Transverse colon (tissue), 4 donors: ENCODE measurements around the gene HIP1. TPM values are rescaled to one million over a fixed set of nuclear protein-coding genes. Genes with fewer than 3 reads are reported as not detected.

Experiments used
- DNase-seq: peaks from one replicate; pipeline ENCODE4 v3.0.0-alpha.2; 2019
- H3K27ac ChIP-seq, 4 donors: fragments of 200-600 bp; sonication (generic); 2 replicates each; pipeline ENCODE4 v1.5.1; 2016 to 2018; ENCODE audit warnings: inconsistent platforms in 4 of 4
- H3K27me3 ChIP-seq: fragments of 200-600 bp; sonication (generic); 2 replicates; pipeline ENCODE4 v1.5.1; 2017; ENCODE audit warnings: inconsistent platforms
- H3K36me3 ChIP-seq, 4 donors: fragments of 200-600 bp; sonication (generic); 2 replicates each; pipeline ENCODE4 v1.5.1; 2017 to 2019; ENCODE audit warnings: inconsistent platforms in 4 of 4
- H3K4me1 ChIP-seq, 4 donors: fragments of 200-600 bp; sonication (generic); 2 replicates each; pipeline ENCODE4 v1.5.1; 2017 to 2020; ENCODE audit warnings: inconsistent platforms in 4 of 4
- H3K4me3 ChIP-seq, 4 donors: fragments of 200-600 bp; sonication (generic); 1 replicate in 1 of 4; 2 replicates in 3 of 4; pipeline versions ENCODE4 v1.5.1 to v1.6.1; 2017 to 2019; ENCODE audit warnings: inconsistent platforms in 4 of 4
- H3K9me3 ChIP-seq, 2 donors: fragments of 200-600 bp; sonication (generic); 2 replicates each; pipeline ENCODE4 v1.5.1; 2017 to 2019; ENCODE audit warnings: inconsistent platforms in 2 of 2
- CTCF ChIP-seq, 5 experiments: fragments of 200-600 bp in 3 of 5; fragments of 450-650 bp in 2 of 5; sonication (generic) in 3 of 5; IDR thresholded peaks; 1 replicate in 2 of 5; 2 replicates in 3 of 5; pipeline ENCODE4 v1.5.1; 2016 to 2017; ENCODE audit warnings: antibody characterized with exemption in 5 of 5, inconsistent platforms in 3 of 5, mild to moderate bottlenecking in 2 of 5, moderate library complexity in 1 of 5
- EP300 ChIP-seq: sonication (generic); formaldehyde crosslinking; IDR thresholded peaks from one replicate; pipeline ENCODE4 v1.6.1; 2017; ENCODE audit warnings: antibody characterized with exemption, low read depth
- POLR2A ChIP-seq: fragments of 450-650 bp; IDR thresholded peaks from one replicate; pipeline ENCODE4 v1.6.1; 2016; ENCODE audit warnings: antibody characterized with exemption, mild to moderate bottlenecking, moderate library complexity
- POLR2AphosphoS5 ChIP-seq, 3 donors: sonication (generic); formaldehyde crosslinking; IDR thresholded peaks; one replicate each; pipeline ENCODE4 v1.6.1; 2016; ENCODE audit warnings: antibody characterized with exemption in 3 of 3
- WGBS, 2 donors: methylation state at CpG; one replicate each; pipeline ENCODE4 v1.1.5; 2018; ENCODE audit warnings: low coverage in 1 of 2; 5-methylcytosine and 5-hydroxymethylcytosine counted together
- in situ Hi-C, 4 donors: fragments of 200-750 bp; cut with MboI; loops; one replicate each; pipeline versions ENCODE4 v1.15.0 to v1.15.1; 2017; ENCODE audit warnings: low sequenced_read_pairs in 3 of 4, low pct_ligation_motif_present in 1 of 4, low pct_unique_long_range_greater_than_20kb in 1 of 4
- intact Hi-C: fragments of 100-400 bp; cut with DNase I; formaldehyde crosslinking; loops from one replicate; pipeline ENCODE4 v1.15.1; 2023; ENCODE audit warnings: low total_unique reads
- total RNA-seq, 4 donors: library from RNA; depleted of rRNA; stranded (reverse); fragments of >200 nt; gene quantifications; one replicate each; pipeline ENCODE4 v1.1.0, GENCODE V29; 2016

HIP1 gene
- total RNA-seq, 4 donors from 2014 or later, result 3.7 to 20.1 (median 4.7) TPM

GRCh38 chr7:75704928-75705327 is 33.8 kb downstream of the HIP1 start:
- Histone ChIP-seq H3K27me3 (no peaks in the 10 kb centered on the region), H3K27ac (no peak overlapping the region), H3K36me3 (no peaks in the 10 kb centered on the region), H3K4me3 (no peak overlapping the region), H3K9me3 (peaks cover 10 to 12% of the 10 kb centered on the region in 2 donors), H3K4me1 (no peaks in the 10 kb centered on the region)
- in situ Hi-C loops, result loop anchor here in 1 of 4 donors (5.0 kb wide), 1 partner anchor 58 kb away; no protein-coding TSS in a partner anchor
- no peak for DNase-seq
- intact Hi-C loops, result no loop called here
- 85 to 87% methylated on average over 4 of the region's 4 CpGs for WGBS, 2 donors
- TF ChIP-seq CTCF (IDR thresholded peaks at IDR 0.05) (no peak), POLR2A (no peak), POLR2AphosphoS5 (IDR thresholded peaks at IDR 0.05) (no peak), EP300 (no peak)

GRCh38 chr7:75702515-75702914 is 36.2 kb downstream of the HIP1 start:
- WGBS, 2 donors, result 50 to 91% methylated on average over 2 to 4 of the region's 4 CpGs
- H3K27ac ChIP-seq, result no peak overlapping the region
- no peak overlapping the region for H3K4me3 ChIP-seq
- in situ Hi-C loops (loop anchor here in 1 of 4 donors (5.0 kb wide), 1 partner anchor 55 kb away; no protein-coding TSS in a partner anchor), intact Hi-C loops (no loop called here)
- no peaks in the 10 kb centered on the region for H3K27me3 ChIP-seq
- H3K36me3 ChIP-seq, result no peaks in the 10 kb centered on the region
- TF ChIP-seq EP300 (no peak), CTCF (IDR thresholded peaks at IDR 0.05) (no peak), POLR2A (no peak), POLR2AphosphoS5 (IDR thresholded peaks at IDR 0.05) (no peak)
- H3K9me3 ChIP-seq, result no peaks in the 10 kb centered on the region
- no peak for DNase-seq
- no peaks in the 10 kb centered on the region for H3K4me1 ChIP-seq

- intact Hi-C loops, result loop anchor here (2.0 kb wide), 1 partner anchor 13 kb away; no protein-coding TSS in a partner anchor
- in situ Hi-C loops, result loop anchor here in 1 of 4 donors (5.0 kb wide), 1 partner anchor 53 kb away; no protein-coding TSS in a partner anchor
- TF ChIP-seq POLR2A (no peak), POLR2AphosphoS5 (IDR thresholded peaks at IDR 0.05) (no peak), CTCF (IDR thresholded peaks at IDR 0.05) (no peak), EP300 (no peak)
- H3K27ac ChIP-seq, result no peak overlapping the region
- H3K4me3 ChIP-seq, result no peak overlapping the region
- no peaks in the 10 kb centered on the region for H3K27me3 ChIP-seq
- H3K9me3 ChIP-seq, result no peaks in the 10 kb centered on the region
- DNase-seq, result no peak
- H3K4me1 ChIP-seq, result no peaks in the 10 kb centered on the region
- WGBS, 2 donors, result 94 to 95% methylated on average over 4 to 12 of the region's 12 CpGs
- H3K36me3 ChIP-seq, result no peaks in the 10 kb centered on the region
These were observed 38.7 kb downstream of the HIP1 start for GRCh38 chr7:75699993-75700392.

GRCh38 chr7:75698358-75698757 is 40.4 kb downstream of the HIP1 start:
- DNase-seq, result no peak
- intact Hi-C loops (no loop called here), in situ Hi-C loops (no loop called here)
- Histone ChIP-seq H3K36me3 (no peaks in the 10 kb centered on the region), H3K4me3 (no peak overlapping the region), H3K4me1 (no peaks in the 10 kb centered on the region), H3K27ac (no peak overlapping the region), H3K9me3 (no peaks in the 10 kb centered on the region), H3K27me3 (no peaks in the 10 kb centered on the region)
- TF ChIP-seq CTCF (IDR thresholded peaks at IDR 0.05) (no peak), POLR2AphosphoS5 (IDR thresholded peaks at IDR 0.05) (no peak), POLR2A (no peak), EP300 (no peak)
